GM19467 (cell line): Measurements from ENCODE around the gene FBN3.
"Not testable (repeated sequence)": the region's sequence is repeated elsewhere in the genome, so short reads cannot be mapped to it uniquely, and the experiment has no call there.

ENCODE experiments used
- ATAC-seq: cut with Tn5 transposase; IDR thresholded peaks from one replicate; pipeline ENCODE4 v1.9.1; 2021; ENCODE audit warnings: mild to moderate bottlenecking, moderate library complexity; ENCODE audit not compliant: unreplicated experiment

FBN3 gene

DNA sequence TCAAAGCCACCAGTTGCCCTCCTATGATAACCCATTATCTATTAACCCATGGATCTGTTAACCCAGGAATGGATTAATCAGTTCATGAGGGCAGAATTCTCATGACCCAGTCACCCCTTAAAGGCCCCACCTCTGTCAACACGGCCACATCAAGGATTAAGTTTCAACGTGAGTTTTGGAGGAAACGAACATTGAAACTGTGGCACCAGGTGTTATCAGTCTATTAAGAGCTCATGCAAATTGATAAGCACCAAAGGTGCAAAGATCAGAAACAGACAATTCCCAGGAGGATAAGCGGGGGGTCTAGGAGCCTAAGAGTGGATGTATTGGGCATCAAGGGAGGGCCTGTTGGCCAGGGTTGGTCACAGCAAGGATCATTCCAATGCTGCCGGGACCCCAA is 124.1 kb downstream of the FBN3 start:
- ATAC-seq = no peak

DNA sequence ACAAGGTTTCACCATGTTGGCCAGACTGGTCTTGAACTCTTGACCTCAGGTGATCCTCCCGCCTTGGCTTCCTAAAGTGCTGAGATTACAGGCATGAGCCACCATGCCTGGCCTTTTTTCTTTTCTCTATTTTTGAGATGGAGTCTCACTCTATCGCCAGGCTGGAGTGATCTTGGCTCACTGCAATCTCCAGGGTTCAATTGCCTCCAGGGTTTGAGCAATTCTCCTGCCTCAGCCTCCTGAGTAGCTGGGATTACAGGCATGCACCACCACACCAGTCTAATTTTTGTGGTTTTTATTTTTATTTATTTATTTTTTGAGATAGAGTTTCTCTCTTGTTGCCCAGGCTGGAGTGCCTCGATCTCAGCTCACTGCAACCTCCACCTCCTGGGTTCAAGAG is 125.1 kb downstream of the FBN3 start:
- ATAC-seq = not testable (repeated sequence)

DNA sequence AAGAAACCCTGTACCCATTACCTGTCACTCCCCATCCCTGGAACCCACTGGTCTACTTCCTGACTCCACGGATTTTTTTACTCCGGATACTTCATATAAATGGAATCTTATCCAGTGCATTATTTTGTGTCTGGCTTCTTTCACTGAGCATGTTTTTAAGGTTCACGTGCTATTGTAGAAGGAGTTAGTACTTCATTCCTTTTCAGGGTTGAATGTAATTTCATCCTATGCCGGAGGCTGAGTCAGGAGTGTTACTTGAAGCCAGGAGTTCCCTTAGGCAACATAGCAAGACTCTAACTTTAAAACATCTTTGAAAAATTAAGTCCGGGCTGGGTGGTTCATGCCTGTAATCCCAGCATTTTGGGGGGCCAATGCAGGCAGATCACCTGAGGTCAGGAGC is 126.0 kb downstream of the FBN3 start:
- ATAC-seq = no peak

DNA sequence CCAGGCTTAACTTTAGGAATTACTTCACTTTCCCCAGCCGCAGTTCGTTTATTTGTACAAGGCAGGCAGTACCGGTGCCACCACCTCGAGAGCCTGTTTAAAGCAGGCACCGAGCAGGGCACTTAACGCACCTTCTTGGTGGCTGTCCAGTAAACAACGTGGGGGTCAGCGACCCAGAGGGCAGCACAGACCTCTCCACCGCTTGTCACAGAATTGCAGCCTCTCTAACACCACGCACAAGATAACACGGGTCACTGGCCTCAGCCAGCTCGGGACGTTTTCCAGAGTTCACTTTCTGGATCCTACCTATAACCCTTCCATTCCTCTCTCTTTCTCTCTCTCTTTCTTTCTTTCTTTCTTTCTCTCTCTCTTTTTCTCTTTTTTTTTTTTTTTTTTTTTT is 127.1 kb downstream of the FBN3 start:
- no peak for ATAC-seq

DNA sequence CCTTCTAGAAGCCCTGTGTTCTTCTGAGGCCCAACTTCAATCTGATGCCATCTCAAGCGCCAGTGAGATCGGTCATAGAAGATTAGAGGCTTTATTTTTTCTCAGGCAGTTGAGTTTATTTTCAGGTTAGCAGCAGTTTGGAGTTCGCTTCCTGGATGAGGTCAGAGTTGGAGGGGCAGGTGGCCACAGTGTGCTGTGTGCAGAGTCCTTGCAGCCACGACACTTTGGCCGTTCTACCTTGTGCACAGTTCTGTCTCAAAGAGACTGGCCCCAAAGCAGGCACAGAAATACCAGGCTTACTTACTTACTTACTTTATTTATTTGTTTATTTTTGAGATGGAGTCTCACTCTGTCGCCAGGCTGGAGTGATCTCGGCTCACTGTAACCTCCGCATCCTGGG is 128.0 kb downstream of the FBN3 start:
- ATAC-seq = no peak

DNA sequence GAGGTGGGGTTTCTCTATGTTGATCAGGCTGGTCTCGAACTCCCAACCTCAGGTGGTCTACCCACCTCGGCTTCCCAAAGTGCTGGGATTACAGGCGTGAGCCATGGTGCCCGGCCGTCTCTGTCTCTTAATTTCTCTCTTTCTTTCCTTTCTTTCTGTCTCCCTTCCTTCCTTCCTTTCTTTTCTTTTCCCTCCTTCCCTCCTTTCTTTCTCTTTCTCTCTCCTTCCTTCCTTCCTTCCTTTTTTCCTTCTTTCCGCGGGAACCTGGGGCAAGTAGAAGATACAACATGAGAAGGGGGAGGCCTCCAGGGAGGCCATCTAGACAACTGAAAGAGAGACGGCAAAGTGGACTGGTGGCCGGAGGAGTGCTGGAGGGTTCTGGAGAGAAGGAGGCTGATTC is 128.7 kb downstream of the FBN3 start:
- ATAC-seq = no peak

DNA sequence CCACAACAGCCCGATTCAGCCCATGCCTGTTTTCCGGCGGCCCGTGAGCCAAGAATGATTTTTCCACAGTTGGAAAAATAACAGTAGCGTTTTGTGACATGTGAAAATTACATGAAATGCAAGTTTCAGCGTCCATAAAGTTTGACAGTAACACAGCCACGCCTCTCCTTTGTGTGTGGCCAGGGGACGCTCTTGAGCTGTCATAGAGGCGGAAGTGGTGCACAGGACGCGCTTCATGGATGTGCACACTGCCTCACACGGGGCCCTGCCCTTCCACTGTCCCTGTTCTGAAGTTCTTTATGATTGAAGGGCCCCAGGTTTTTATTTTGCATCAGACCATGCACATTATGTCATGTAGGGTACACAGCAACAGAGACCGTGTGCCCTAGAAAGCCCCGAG is 131.6 kb downstream of the FBN3 start:
- ATAC-seq = no peak
